Activated CD4-positive, alpha-beta T cell treated with anti-CD3 and anti-CD28 coated beads, Interleukin-2, amount 10 ng/mL, durations not matched to agents 7 days and 5 days (primary cell): Measurements from ENCODE around the gene MAGI2. TPM values are rescaled to one million over a fixed set of nuclear protein-coding genes. Genes with fewer than 3 reads are reported as not detected.

Source experiments
- CTCF ChIA-PET: fragments of 350-600 bp; sonication (Branson Sonifier 250); formaldehyde crosslinking; loops from one replicate; lab custom pipeline; 2021; ENCODE audit warnings: antibody characterized with exemption; lab: Charles Lee
- POLR2A ChIA-PET: fragments of 350-600 bp; sonication (Branson Sonifier 250); formaldehyde crosslinking; loops from one replicate; lab custom pipeline; 2021; ENCODE audit warnings: antibody characterized with exemption; lab: Charles Lee
- DNase-seq: peaks from one replicate; pipeline ENCODE4 v3.0.0-alpha.2; 2020
- H3K27ac Mint-ChIP-seq: one replicate; pipeline ENCODE4 v1.8.0; 2021; ENCODE audit warnings: mild to moderate bottlenecking, moderate library complexity, mixed read lengths
- H3K27me3 Mint-ChIP-seq: one replicate; pipeline ENCODE4 v1.8.0; 2021; ENCODE audit warnings: mixed read lengths
- H3K36me3 Mint-ChIP-seq: one replicate; pipeline ENCODE4 v1.8.0; 2021; ENCODE audit warnings: low read depth, mixed read lengths
- H3K4me1 Mint-ChIP-seq: one replicate; pipeline ENCODE4 v1.8.0; 2021; ENCODE audit warnings: mixed read lengths
- H3K4me3 Mint-ChIP-seq: one replicate; pipeline ENCODE4 v1.8.0; 2021; ENCODE audit warnings: mild to moderate bottlenecking, moderate library complexity, mixed read lengths
- H3K9me3 Mint-ChIP-seq: one replicate; pipeline ENCODE4 v1.8.0; 2021; ENCODE audit warnings: mixed read lengths
- total RNA-seq, 2 experiments: library from RNA; stranded (reverse); gene quantifications; one replicate each; pipeline ENCODE4 v1.2.3, GENCODE V29; 2021

Gene MAGI2
- total RNA-seq, 2 experiments from 2014 or later = 0.05 to 0.10 TPM

GRCh38 chr7:78691584-78691983 lies 761.9 kb downstream of the MAGI2 start:
- Mint-ChIP-seq H3K9me3 (no peaks in the 10 kb centered on the region), H3K4me1 (no peaks in the 10 kb centered on the region), H3K36me3 (no peaks in the 10 kb centered on the region), H3K27ac (no peak overlapping the region), H3K27me3 (no peaks in the 10 kb centered on the region), H3K4me3 (no peak overlapping the region)
- ChIA-PET CTCF (no interaction called here), POLR2A (no interaction called here)
- DNase-seq = no peak

- H3K4me1 Mint-ChIP-seq = no peaks in the 10 kb centered on the region
- H3K27ac Mint-ChIP-seq = no peak overlapping the region
- H3K27me3 Mint-ChIP-seq = no peaks in the 10 kb centered on the region
- no peaks in the 10 kb centered on the region for H3K36me3 Mint-ChIP-seq
- DNase-seq = no peak
- H3K9me3 Mint-ChIP-seq = no peaks in the 10 kb centered on the region
- ChIA-PET POLR2A (no interaction called here), CTCF (no interaction called here)
- no peak overlapping the region for H3K4me3 Mint-ChIP-seq
Observed at GRCh38 chr7:78690174-78690573, 763.3 kb downstream of the MAGI2 start.

GRCh38 chr7:78688376-78688775 lies 765.1 kb downstream of the MAGI2 start:
- H3K27ac Mint-ChIP-seq = no peak overlapping the region
- H3K4me1 Mint-ChIP-seq = no peaks in the 10 kb centered on the region
- DNase-seq = no peak
- no peaks in the 10 kb centered on the region for H3K27me3 Mint-ChIP-seq
- no peaks in the 10 kb centered on the region for H3K9me3 Mint-ChIP-seq
- no peak overlapping the region for H3K4me3 Mint-ChIP-seq
- CTCF ChIA-PET = no interaction called here
- POLR2A ChIA-PET = no interaction called here
- no peaks in the 10 kb centered on the region for H3K36me3 Mint-ChIP-seq

- no peak overlapping the region for H3K4me3 Mint-ChIP-seq
- H3K36me3 Mint-ChIP-seq = no peaks in the 10 kb centered on the region
- no peak overlapping the region for H3K27ac Mint-ChIP-seq
- no peaks in the 10 kb centered on the region for H3K4me1 Mint-ChIP-seq
- ChIA-PET CTCF (no interaction called here), POLR2A (no interaction called here)
- no peaks in the 10 kb centered on the region for H3K27me3 Mint-ChIP-seq
- no peak for DNase-seq
- H3K9me3 Mint-ChIP-seq = peaks cover 3% of the 10 kb centered on the region
Observed at GRCh38 chr7:78686189-78686588, 767.3 kb downstream of the MAGI2 start.

- H3K27me3 Mint-ChIP-seq = no peaks in the 10 kb centered on the region
- peaks cover 3% of the 10 kb centered on the region for H3K9me3 Mint-ChIP-seq
- no peaks in the 10 kb centered on the region for H3K4me1 Mint-ChIP-seq
- H3K4me3 Mint-ChIP-seq = no peak overlapping the region
- no peaks in the 10 kb centered on the region for H3K36me3 Mint-ChIP-seq
- no peak overlapping the region for H3K27ac Mint-ChIP-seq
- CTCF ChIA-PET = no interaction called here
- no peak for DNase-seq
- POLR2A ChIA-PET = no interaction called here
Observed at GRCh38 chr7:78684201-78684600, 769.3 kb downstream of the MAGI2 start.

GRCh38 chr7:78683566-78683965 lies 769.9 kb downstream of the MAGI2 start:
- ChIA-PET CTCF (no interaction called here), POLR2A (no interaction called here)

GRCh38 chr7:78679112-78679876 lies 774.2 kb downstream of the MAGI2 start:
- no peak for DNase-seq
- H3K4me3 Mint-ChIP-seq = no peak overlapping the region
- ChIA-PET CTCF (no interaction called here), POLR2A (no interaction called here)
- H3K27ac Mint-ChIP-seq = no peak overlapping the region
- peaks cover 3% of the 10 kb centered on the region for H3K9me3 Mint-ChIP-seq
- H3K36me3 Mint-ChIP-seq = no peaks in the 10 kb centered on the region
- no peaks in the 10 kb centered on the region for H3K27me3 Mint-ChIP-seq
- H3K4me1 Mint-ChIP-seq = no peaks in the 10 kb centered on the region

More at GRCh38 chr7:78683566-78683965, 769.9 kb downstream of the MAGI2 start:
- Mint-ChIP-seq H3K27me3 (no peaks in the 10 kb centered on the region), H3K4me1 (no peaks in the 10 kb centered on the region), H3K4me3 (no peak overlapping the region), H3K36me3 (no peaks in the 10 kb centered on the region), H3K9me3 (peaks cover 3% of the 10 kb centered on the region), H3K27ac (no peak overlapping the region)
- no peak for DNase-seq

GRCh38 chr7:78677391-78677790 lies 776.1 kb downstream of the MAGI2 start:
- Mint-ChIP-seq H3K4me1 (no peaks in the 10 kb centered on the region), H3K9me3 (peaks cover 3% of the 10 kb centered on the region), H3K36me3 (no peaks in the 10 kb centered on the region), H3K27me3 (no peaks in the 10 kb centered on the region), H3K27ac (no peak overlapping the region), H3K4me3 (no peak overlapping the region)
- no peak for DNase-seq
- POLR2A ChIA-PET = no interaction called here
- CTCF ChIA-PET = no interaction called here

GRCh38 chr7:78675511-78675910 lies 778.0 kb downstream of the MAGI2 start:
- Mint-ChIP-seq H3K27me3 (no peaks in the 10 kb centered on the region), H3K4me3 (no peak overlapping the region), H3K27ac (no peak overlapping the region), H3K9me3 (no peaks in the 10 kb centered on the region), H3K36me3 (no peaks in the 10 kb centered on the region), H3K4me1 (no peaks in the 10 kb centered on the region)
- CTCF ChIA-PET = no interaction called here
- no peak for DNase-seq
- POLR2A ChIA-PET = no interaction called here

- ChIA-PET POLR2A (no interaction called here), CTCF (no interaction called here)
- no peak overlapping the region for H3K4me3 Mint-ChIP-seq
- H3K36me3 Mint-ChIP-seq = no peaks in the 10 kb centered on the region
- no peaks in the 10 kb centered on the region for H3K27me3 Mint-ChIP-seq
- no peak overlapping the region for H3K27ac Mint-ChIP-seq
- no peak for DNase-seq
- H3K4me1 Mint-ChIP-seq = no peaks in the 10 kb centered on the region
- H3K9me3 Mint-ChIP-seq = no peaks in the 10 kb centered on the region
Observed at GRCh38 chr7:78673272-78673671, 780.2 kb downstream of the MAGI2 start.

- H3K9me3 Mint-ChIP-seq = no peaks in the 10 kb centered on the region
- no peaks in the 10 kb centered on the region for H3K36me3 Mint-ChIP-seq
- no peak overlapping the region for H3K27ac Mint-ChIP-seq
- no peak overlapping the region for H3K4me3 Mint-ChIP-seq
- POLR2A ChIA-PET = no interaction called here
- H3K27me3 Mint-ChIP-seq = no peaks in the 10 kb centered on the region
- CTCF ChIA-PET = no interaction called here
- H3K4me1 Mint-ChIP-seq = no peaks in the 10 kb centered on the region
- no peak for DNase-seq
Observed at GRCh38 chr7:78662939-78663338, 790.5 kb downstream of the MAGI2 start.

- DNase-seq = no peak
- ChIA-PET POLR2A (no interaction called here), CTCF (no interaction called here)
- Mint-ChIP-seq H3K36me3 (no peaks in the 10 kb centered on the region), H3K27me3 (no peaks in the 10 kb centered on the region), H3K27ac (no peak overlapping the region), H3K4me3 (no peak overlapping the region), H3K9me3 (no peaks in the 10 kb centered on the region), H3K4me1 (no peaks in the 10 kb centered on the region)
Observed at GRCh38 chr7:78649976-78650375, 803.5 kb downstream of the MAGI2 start.

GRCh38 chr7:78649236-78649635 lies 804.2 kb downstream of the MAGI2 start:
- H3K9me3 Mint-ChIP-seq = no peaks in the 10 kb centered on the region
- ChIA-PET POLR2A (no interaction called here), CTCF (no interaction called here)

GRCh38 chr7:78642751-78643150 lies 810.7 kb downstream of the MAGI2 start:
- no peak overlapping the region for H3K27ac Mint-ChIP-seq
- CTCF ChIA-PET = no interaction called here

More at GRCh38 chr7:78649236-78649635, 804.2 kb downstream of the MAGI2 start:
- H3K27me3 Mint-ChIP-seq = no peaks in the 10 kb centered on the region
- DNase-seq = no peak
- H3K4me1 Mint-ChIP-seq = no peaks in the 10 kb centered on the region
- no peaks in the 10 kb centered on the region for H3K36me3 Mint-ChIP-seq
- H3K4me3 Mint-ChIP-seq = no peak overlapping the region
- H3K27ac Mint-ChIP-seq = no peak overlapping the region

More at GRCh38 chr7:78642751-78643150, 810.7 kb downstream of the MAGI2 start:
- Mint-ChIP-seq H3K27me3 (no peaks in the 10 kb centered on the region), H3K36me3 (no peaks in the 10 kb centered on the region), H3K9me3 (no peaks in the 10 kb centered on the region), H3K4me3 (no peak overlapping the region), H3K4me1 (no peaks in the 10 kb centered on the region)
- no peak for DNase-seq
- POLR2A ChIA-PET = no interaction called here
